Stimulated activated CD4-positive, alpha-beta T cell treated with anti-CD3 and anti-CD28 coated beads, Interleukin-4, amount 100 ng/mL, for 4 hours (primary cell): ENCODE results near the gene SCAI.
"Not testable (repeated sequence)": the region's sequence is repeated elsewhere in the genome, so short reads cannot be mapped to it uniquely, and the experiment has no call there.

ENCODE experiments used
- DNase-seq, 2 experiments: peaks; one replicate each; pipeline ENCODE4 v3.0.0-alpha.2; 2020

SCAI gene

GRCh38 chr9:124940894-124941678 lies 202.2 kb downstream of the SCAI start, which contains the start of gene GOLGA1:
Gene GOLGA1, minus strand, starts transcription at chr9:124941083. Its CDS starts 2,372 bp downstream, at chr9:124938711.
- DNase-seq, result peak; percentile 91 to 92

GRCh38 chr9:124940521-124940893 lies 202.8 kb downstream of the SCAI start:
- DNase-seq, result no peak

GRCh38 chr9:124939944-124940343 lies 203.4 kb downstream of the SCAI start:
- no peak for DNase-seq

- no peak for DNase-seq
Measured at GRCh38 chr9:124934290-124934689, 209.0 kb downstream of the SCAI start.

GRCh38 chr9:124932333-124932732 lies 211.0 kb downstream of the SCAI start:
- no peak for DNase-seq

GRCh38 chr9:124929464-124929863 lies 213.9 kb downstream of the SCAI start:
- no peak for DNase-seq

- DNase-seq, result no peak
Measured at GRCh38 chr9:124928116-124928515, 215.2 kb downstream of the SCAI start.

GRCh38 chr9:124920394-124920793 lies 222.9 kb downstream of the SCAI start:
- DNase-seq, result not testable (repeated sequence)

- DNase-seq, result no peak
Measured at GRCh38 chr9:124914753-124915405, 228.4 kb downstream of the SCAI start.

- no peak for DNase-seq
Measured at GRCh38 chr9:124913378-124913777, 229.9 kb downstream of the SCAI start.

GRCh38 chr9:124911766-124912165 lies 231.6 kb downstream of the SCAI start:
- DNase-seq, result no peak

- DNase-seq, result no peak
Measured at GRCh38 chr9:124908098-124908497, 235.2 kb downstream of the SCAI start.

GRCh38 chr9:124906966-124907365 lies 236.4 kb downstream of the SCAI start:
- DNase-seq, result no peak

GRCh38 chr9:124899845-124900244 lies 243.5 kb downstream of the SCAI start:
- DNase-seq, result no peak

GRCh38 chr9:124897570-124898460 lies 245.5 kb downstream of the SCAI start:
- no peak for DNase-seq

GRCh38 chr9:124894741-124895170 lies 248.6 kb downstream of the SCAI start:
- DNase-seq, result peak in 1 of 2 experiments; percentile 38

- DNase-seq, result no peak
Measured at GRCh38 chr9:124894035-124894740, 249.1 kb downstream of the SCAI start.
